ENCODE results near the gene FRK. TPM values are rescaled to one million over a fixed set of nuclear protein-coding genes. Genes with fewer than 3 reads are reported as not detected.
"Not testable (repeated sequence)": the region's sequence is repeated elsewhere in the genome, so short reads cannot be mapped to it uniquely, and the experiment has no call there.

The FRK gene
- total RNA-seq, 1 donor from 2014 or later: 0.31 TPM

DNA sequence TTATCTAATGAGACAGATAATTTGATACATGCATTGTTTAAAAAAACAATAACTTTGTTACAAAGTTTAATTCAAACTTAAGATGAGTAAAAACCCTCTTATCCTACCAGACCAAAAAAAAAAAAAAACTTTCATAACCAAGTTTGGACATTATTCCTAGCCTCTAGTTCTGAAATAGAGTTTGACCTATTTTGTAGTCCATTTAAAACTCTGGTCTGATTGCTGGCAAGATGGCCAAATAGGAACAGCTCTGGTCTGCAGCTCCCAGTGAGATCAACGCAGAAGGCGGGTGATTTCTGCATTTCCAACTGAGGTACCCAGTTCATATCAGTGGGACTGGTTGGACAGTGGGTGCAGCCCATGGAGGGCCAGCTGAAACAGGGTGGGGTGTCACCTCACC, 125.9 kb downstream of the FRK start:
- no peak for DNase-seq

DNA sequence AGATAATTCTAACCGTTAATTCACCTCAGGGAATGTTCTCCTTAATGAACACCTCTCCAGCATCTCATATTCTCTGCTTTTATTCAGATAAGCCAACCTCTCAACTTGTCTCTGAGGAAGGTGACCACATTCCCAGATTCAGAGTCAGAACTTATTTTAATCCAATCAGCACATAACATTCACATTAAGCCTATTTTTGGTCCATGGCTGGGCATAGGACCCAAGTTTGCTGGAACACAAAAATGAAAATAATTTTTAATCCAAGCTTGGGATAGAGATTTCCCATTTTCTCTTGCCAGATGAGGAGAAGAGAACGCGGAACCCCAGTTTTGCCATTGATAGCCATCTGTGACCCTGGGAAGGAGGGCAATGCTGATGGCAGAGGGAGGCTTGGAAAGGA, 126.5 kb downstream of the FRK start:
- DNase-seq: no peak

DNA sequence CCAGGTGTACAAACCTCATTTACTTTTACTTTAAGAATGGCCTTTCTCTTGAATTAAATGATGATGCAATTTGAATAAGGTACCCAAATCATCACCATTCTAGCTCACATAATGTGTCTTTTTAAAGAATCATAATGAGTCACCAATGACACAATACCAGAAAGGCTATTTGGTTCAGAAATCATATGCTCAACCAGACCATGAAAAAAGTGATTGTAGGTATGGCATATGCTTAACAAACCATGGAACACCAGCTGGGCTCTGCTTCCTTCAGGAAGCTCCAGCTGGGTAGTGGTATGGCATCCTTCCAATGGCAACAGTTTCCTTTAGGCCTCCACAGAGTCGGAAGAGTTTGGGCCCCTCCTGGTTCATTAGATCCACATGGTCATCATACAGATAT, 128.2 kb downstream of the FRK start:
- no peak for DNase-seq

DNA sequence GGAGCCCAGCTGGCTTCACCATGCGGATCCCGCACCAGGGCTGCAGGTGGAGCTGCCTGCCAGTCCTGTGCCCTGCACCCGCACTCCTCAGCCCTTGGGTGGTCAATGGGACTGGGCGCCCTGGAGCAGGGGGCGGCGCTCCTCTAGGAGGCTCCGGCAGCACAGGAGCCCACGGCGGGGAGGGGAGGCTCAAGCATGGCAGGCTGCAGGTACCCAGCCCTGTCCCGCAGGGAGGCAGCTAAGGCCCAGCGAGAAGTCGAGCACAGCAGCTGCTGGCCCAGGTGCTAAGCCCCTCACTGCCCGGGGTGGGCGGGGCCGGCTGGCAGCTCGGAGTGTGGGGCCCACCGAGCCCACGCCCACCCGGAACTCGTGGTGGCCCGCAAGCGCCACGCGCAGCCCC, 132.7 kb downstream of the FRK start:
- DNase-seq: not testable (repeated sequence)

DNA sequence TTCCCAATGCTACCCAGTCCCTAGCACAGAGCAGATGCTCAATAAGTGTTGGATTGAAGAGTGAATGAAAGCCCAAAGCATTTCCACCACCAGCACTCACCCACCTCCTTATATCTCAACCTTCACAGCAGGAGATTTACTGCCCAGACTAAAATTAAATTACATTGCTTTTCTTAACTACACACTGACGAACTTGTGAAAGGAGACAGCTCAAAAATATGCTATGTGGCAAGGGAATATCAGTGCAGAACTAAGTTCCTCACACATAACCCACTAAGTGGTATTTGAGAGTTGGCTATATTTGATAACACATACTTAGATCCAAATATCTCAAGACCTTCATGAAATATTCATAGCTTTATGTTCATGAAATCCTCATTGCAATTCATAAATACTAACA, 137.7 kb downstream of the FRK start:
- no peak for DNase-seq

DNA sequence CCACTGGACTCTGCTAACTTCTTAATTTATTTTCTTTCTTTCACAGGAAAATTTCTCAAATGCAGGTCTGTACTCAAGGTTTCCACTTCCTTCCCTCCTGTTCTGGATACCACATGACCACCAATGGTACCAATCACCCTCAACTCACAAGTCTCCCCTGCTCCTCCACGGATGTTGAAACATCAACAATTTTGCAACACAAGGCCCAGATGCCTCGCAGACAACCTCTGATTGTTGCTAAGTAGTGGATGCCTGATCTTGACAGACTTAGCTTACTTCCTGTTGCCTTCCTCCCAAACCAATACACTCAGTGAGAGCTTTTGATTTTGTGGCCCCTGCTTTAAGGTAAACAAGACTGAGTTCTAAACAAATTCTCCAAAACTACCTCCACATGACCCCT, 146.6 kb downstream of the FRK start:
- no peak for DNase-seq

DNA sequence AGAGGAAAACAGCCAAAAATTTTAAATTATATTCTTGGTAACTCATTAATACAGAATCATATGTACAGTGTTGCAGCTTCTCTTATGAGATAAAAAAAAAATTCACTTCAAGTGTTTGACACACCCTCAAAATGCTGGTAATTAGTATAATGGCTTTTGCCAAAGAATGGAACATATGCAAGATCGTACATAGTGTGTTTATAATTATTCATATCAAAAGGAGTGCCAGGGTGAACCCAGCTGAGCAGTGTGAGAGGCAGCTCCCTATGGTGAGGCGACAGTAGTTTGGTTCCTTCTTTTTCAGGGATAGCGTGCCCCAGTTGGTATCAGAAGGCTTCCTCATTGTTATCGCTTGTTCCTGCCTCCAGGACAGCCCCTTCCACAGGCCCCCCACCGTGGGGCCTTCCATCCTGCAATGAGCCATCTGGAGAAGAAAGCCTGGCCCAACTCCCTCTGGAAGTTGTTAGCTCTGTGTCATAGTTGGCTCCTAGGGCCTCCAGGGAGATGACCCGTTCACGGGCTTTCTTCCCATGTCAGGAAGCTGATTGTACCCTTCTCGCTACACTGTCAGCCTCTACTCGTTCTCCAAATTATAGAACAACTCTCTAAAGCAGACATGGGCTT, 150.7 kb downstream of the FRK start:
- DNase-seq: no peak

DNA sequence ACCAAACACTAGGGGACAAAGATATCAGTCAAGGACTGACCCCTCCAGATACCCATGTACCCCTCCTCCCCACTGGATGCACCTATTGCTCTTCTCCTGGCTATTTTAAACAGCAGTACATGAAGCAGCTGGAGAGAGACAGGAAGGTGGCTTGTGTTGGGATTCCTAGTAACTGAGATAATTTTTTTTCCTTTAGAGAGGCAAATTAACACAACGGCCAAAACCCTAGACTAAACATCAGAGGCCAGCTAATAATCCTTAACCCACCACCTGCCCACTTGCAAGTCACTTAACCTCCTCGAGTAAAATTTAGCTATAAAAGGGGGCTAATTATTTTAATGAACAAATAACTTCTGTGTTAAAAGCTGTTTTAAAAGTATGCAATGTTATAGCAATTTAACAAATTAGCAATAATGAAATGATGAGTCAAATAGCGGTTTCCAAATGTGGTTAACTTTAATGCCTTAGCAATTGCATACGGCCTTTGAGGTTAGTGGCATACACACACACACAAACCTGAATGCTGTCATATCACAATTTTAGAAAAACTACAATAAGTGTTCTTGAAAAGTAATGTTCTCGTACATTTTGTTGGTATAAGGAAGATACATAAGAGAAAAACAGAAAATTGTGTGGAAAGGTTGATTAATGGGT, 151.7 kb downstream of the FRK start:
- DNase-seq: no peak

DNA sequence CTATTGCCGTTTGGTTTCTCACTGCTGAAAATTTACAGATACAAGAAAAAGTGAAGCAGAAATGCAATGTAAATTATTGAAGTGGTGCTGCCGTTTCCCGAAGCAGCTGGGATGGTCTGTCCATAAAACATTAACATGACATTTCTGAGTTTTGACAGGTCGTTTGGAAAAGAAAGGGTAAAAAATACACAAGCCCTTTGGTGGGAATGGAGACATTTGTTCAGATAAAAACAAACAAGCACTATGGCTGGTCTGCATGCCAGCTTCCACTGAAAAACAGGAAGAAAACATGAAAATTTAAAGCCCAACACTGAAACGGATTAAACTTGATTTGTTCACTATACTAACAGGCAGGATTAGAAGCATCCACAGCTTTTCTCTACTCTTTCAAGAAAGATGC, 155.2 kb downstream of the FRK start:
- no peak for DNase-seq

DNA sequence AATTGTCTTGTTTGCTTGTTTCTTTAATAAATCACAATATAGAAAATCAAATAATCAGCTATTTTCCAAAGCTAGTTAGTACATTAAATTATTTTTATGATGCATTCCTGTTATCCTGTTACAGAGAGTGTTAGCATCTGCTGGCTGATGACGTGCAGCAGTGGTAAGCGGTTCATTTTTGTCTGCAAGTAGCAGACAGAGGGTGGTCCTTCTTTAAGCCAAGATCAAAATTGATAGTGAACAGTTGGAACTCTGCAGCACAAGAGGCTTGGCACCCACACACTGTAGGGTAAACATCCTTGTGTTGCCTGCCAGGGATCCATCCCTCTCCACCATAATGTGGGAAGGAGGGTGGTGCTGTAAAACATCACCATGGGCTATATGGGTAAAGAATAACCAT, 158.3 kb downstream of the FRK start:
- DNase-seq: no peak

DNA sequence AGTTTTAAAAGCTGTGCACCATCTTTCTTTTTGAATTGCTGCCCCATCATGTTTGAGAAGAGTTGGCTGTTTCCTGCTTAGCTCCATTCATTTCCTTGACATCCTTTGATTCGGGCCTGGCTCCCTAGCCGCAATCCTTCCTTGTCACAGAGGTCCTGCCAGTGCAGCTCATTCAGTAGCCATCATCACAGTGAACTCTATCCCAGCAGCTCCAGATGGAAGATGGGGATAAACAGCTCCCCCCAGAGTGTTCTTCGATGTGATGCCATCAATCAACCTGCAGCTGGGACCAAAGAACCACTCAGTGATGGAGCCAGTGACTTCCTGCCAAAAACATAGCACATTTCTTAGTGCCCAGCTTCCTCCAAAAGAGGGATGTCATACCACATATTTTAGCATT, 158.8 kb downstream of the FRK start:
- no peak for DNase-seq

DNA sequence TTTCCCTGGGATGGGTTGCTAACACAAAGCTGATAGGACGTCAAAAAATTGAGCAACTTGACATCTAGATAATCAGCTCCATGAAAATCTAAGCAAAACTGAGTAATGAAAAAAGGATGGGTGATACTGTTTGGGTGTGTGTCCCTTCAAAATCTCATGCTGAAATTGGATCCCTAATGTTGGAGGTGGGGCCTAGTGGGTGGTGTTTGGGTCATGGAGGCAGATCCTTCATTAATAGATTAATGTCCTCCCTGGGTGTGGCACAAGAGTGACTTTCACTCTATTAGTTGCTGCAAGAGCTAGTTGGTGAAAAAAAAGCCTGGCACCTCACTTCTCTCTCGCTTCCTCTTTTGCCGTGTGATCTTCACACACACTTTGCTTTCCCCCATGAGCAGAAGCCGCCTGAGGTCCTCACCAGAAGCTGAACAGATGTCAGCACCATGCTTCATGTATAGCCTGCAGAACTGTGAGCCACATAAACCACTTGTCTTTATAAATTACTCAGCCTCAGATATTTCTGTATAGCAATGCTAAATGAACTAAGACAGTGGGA, 160.9 kb downstream of the FRK start:
- DNase-seq: no peak

DNA sequence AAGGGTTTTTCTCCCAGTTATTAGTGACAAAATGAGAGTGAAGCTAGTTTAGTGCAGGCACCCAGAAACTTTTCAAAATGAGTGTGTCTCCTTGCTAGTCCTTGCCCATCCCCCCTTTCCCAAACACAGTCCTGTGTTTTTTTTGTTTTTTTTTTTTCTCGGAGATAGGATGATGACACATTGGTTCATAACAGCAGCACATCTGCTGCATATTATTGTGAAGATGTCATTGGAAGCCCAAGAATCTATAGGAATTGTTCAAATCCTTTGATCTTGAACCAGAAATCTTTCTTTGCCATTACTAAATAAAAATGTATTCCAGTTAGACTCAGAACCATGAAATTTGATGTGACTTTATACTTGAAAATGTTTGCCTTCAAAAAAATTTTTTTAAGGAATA, 162.4 kb downstream of the FRK start:
- no peak for DNase-seq

DNA sequence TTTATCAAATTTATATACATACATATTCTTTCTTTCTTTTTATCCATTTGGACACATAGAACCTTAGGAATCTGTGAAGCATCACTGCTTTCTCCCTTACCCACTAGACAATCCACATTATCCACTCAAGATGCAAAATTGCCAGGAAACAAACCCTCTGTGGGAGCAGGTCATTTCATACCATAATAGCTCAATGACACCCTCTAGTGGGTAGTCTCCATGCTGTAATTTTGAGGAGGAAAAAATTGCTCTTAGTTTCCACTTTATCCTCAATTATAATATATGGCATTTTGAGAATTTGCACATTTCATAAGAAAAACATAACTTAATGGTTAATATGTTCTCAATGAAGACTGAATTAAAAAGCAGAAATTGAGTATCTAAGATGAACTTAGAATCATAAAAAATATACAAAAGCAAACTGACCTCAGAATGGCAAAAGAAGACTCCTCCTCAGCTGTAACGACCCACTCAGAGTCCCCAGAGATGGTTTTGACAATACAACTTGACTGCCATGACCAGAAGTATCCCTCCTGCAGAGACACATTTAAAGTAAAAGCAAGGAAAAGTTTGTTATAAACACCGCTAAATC, 164.1 kb downstream of the FRK start:
- no peak for DNase-seq

DNA sequence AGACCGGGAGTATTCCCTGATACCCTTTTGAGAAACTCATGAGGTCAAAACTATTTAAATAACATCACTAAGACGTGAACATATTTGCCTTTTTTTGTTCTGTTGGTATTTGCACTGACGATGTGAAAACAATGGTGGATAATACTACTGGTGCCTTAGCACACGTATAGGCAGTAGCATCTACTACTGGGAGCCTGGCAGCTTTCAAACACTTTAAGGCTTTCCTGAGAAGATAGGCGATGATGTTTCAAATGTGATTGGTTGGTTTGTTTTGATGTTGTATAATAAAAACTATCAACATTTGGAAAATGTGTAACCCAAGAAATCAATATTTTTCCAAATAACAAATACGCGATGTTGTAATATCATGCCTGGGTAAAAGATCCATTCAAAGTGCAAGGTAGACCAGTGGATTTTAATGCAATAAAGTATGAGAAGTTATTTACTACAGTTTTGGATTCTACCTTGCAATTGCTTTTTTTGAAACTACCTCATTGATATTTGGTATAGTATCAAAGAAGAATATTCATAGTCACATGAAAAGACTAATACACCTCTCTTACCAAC, 166.2 kb downstream of the FRK start:
- DNase-seq: no peak

DNA sequence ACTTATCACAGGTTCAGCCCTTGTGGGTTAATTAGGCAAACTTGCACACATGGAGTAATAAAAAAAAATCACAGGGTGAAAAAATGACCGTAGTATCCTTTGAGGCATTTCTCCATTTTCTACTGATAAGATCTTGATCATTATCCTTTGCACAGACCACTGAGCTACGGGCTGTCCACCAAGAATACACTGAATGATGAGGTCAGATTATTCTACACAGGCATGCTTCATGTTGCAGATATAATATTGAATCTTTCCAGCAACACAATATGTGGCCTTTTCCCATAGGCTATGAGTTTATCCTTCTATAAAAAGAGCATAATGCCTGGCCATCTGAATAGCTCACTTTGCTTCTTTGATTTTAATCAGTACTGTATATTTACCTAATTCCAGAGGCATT, 168.9 kb downstream of the FRK start:
- DNase-seq: no peak

DNA sequence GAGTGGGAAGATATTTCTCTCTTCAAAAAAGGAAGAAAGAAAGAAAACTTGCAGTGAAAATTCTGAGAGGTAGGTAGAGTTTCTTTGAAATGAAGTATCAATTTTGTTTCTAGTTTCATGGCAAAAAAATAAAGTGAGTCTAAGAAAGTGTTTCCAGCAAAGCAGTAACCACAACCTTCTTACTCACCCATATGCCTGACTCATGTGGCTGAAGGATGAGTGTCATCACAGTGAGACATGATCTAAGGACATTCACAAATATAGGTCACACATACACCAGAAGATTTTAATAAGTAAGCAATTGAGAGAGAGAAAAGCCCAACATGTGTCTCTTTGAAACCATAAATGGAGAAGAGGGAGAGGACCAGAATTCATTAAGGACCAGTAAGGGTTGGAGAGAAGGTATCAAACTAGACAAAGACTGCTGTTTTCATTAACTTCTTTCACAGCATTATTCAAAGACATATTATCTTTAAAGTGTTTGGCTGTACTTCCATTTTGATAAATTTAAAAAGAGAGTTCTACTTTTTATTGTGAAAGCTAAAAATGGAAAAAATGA, 169.5 kb downstream of the FRK start:
- DNase-seq: no peak

DNA sequence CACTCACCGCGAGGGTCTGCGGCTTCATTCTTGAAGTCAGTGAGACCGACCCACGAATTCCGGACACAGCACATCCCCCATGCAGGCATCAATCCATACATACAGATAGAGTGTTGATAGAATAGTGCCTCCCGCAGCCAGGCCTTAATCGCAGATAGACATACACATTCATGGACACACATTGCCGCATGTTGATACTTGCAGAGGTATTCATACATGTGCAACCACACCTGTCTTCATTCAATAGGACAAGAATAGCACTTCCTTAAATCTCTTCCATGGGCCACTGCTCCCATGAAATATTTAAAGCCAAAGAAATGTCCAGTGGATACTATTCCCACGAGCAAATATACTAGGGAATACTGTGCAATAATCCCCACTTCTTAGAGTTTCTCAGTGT, 170.5 kb downstream of the FRK start:
- DNase-seq: no peak

DNA sequence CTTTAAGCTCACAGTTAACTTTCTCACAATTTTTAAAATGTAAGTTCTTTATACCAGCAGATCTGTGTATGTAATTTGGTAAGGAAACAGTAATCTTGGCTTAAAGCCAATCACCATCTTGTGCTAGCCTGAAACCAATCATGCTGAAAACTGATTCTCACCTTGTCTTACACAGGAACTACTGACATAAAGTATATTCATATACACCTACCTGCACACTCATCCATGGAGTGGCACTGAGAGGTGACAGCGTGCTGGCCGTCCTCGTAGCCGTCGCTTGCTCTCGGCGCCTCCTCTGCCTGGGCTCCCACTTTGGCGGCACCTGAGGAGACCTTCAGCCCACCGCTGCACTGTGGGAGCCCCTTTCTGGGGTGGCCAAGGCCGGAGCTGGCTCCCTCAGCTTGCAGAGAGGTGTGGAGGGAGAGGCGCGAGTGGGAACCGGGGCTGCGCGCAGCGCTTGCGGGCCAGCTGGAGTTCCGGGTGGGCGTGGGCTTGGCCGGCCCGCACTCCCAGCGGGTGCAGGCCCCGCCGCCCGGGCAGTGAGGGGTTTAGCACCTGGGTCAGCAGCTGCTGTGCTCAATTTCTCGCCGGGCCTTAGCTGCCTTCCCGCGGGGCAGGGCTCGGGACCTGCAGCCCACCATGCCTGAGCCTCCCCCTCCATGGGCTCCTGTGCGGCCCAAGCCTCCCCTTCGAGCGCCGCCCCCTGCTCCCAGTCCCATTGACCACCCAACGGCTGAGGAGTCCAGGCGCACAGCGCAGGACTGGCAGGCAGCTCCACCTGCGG, 171.8 kb downstream of the FRK start:
- DNase-seq: not testable (repeated sequence)

DNA sequence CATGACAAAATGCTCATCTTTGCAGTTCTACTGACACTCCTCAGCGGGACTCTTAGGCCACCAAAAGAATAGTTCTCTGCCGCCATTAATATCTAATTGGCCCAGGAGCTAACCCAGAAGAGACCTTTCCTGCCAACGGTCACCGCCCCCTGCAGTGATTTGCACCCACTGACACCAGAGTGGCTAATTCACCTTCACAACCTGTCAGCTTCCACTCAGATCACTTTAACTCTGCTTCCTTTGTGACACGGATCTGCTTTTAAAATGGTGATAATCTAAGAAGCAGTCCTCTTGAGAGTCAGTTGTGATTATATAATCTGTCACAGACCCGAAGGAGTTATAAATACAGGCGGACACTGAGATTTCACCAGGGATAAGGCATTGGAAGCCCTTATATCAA, 172.8 kb downstream of the FRK start:
- DNase-seq: no peak

DNA sequence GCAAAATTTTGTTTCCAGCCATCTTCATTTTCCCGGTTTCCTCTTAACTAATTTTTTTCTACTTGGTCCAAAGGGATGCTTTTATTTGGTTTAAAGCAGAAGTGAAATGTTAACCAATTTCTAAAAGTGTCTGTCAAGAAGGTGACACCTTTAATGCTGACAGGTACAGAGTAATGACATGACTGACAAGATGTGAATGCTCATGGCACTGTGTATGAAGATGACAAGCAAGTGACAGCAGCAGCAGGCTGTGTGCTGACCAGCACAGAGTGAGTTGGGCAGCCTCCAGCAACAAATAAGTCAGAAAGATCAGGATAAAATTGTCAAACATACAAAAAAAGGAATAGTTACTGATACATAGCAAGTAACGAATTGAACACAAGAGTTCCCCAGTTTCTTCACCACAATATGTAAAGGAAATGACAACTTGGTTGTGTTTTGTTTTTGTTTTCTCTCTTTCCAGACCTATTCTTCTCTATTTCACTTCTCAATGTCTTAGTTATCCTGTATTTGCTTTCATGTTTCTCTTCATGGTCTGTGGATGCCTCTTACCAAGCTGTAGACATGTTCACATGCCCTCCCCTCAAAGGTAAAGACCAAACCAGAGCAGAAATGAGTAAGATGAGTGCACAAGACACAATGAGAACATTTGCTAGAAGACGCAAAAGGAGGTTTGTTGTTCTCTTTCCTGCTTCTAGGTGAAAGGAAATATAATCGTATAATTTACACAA, 174.9 kb downstream of the FRK start:
- DNase-seq: no peak

DNA sequence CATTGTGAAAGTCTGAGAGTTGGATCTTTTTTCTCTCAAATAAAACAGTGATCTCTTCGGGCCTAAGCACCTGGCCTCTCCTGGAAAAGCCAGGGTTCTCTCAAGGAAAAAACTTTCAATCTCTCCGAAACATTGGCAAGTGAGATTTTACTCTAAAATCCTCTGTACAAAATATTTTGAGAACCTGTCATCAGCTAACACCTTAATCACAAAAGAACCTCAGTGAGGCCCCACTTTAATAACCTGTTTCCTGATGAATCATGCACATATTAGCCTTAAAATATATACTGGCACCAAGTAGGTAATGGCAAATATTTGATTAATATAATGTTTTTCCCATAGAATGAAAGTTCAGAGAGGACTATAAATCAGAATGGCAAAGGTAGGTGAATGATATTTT, 177.9 kb downstream of the FRK start:
- no peak for DNase-seq

All from occipital lobe (tissue), 2 donors.